ENCODE data around the gene PLCD3.

PLCD3 gene

GRCh38 chr17:45150911-45151809, 18.8 kb upstream of the PLCD3 start:
- no peak; the same call in 1 of the 2 replicates for TF ChIP-seq POLR2AphosphoS5 (IDR thresholded peaks at IDR 0.05; ENCODE audit: low read depth, low read length)
- TF ChIP-seq REST (IDR thresholded peaks at IDR 0.05; ENCODE audit: insufficient read depth in 1 of 2, low read depth in 2 of 2, low read length in 2 of 2) = no peak

DNA sequence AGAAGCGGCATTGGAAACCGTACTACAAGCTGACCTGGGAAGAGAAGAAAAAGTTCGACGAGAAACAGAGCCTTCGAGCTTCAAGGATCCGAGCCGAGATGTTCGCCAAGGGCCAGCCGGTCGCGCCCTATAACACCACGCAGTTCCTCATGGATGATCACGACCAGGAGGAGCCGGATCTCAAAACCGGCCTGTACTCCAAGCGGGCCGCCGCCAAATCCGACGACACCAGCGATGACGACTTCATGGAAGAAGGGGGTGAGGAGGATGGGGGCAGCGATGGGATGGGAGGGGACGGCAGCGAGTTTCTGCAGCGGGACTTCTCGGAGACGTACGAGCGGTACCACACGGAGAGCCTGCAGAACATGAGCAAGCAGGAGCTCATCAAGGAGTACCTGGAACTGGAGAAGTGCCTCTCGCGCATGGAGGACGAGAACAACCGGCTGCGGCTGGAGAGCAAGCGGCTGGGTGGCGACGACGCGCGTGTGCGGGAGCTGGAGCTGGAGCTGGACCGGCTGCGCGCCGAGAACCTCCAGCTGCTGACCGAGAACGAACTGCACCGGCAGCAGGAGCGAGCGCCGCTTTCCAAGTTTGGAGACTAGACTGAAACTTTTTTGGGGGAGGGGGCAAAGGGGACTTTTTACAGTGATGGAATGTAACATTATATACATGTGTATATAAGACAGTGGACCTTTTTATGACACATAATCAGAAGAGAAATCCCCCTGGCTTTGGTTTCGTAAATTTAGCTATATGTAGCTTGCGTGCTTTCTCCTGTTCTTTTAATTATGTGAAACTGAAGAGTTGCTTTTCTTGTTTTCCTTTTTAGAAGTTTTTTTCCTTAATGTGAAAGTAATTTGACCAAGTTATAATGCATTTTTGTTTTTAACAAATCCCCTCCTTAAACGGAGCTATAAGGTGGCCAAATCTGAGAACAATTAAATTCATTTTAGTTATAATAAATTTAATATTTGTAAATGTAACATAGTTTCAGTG, 17.7 kb upstream of the PLCD3 start:
- TF ChIP-seq POLR2AphosphoS5 (IDR thresholded peaks at IDR 0.05; ENCODE audit: low read depth, low read length) (peak; percentile 38), SIN3A (IDR thresholded peaks at IDR 0.05; ENCODE audit: borderline replicate concordance, insufficient read depth, low read length) (0 out of 2 replicates have a peak, but pooled peaks have one; percentile 55), TAF1 (IDR thresholded peaks at IDR 0.05; ENCODE audit: borderline replicate concordance, insufficient read depth, low read length) (no peak)

DNA sequence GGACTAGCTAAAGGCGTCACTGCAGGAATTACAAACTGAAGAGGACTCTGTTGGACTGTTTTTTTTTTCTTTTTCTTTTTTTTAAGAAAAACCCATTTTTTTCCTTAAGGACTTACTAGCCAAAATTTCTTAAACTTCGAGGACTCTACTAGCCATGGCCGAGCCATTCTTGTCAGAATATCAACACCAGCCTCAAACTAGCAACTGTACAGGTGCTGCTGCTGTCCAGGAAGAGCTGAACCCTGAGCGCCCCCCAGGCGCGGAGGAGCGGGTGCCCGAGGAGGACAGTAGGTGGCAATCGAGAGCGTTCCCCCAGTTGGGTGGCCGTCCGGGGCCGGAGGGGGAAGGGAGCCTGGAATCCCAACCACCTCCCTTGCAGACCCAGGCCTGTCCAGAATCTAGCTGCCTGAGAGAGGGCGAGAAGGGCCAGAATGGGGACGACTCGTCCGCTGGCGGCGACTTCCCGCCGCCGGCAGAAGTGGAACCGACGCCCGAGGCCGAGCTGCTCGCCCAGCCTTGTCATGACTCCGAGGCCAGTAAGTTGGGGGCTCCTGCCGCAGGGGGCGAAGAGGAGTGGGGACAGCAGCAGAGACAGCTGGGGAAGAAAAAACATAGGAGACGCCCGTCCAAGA, 16.8 kb upstream of the PLCD3 start:
- TF ChIP-seq SIN3A (IDR thresholded peaks at IDR 0.05; ENCODE audit: borderline replicate concordance, insufficient read depth, low read length) = peak; percentile 54; the same call in 1 of the 2 replicates
- TF ChIP-seq TAF1 (IDR thresholded peaks at IDR 0.05; ENCODE audit: borderline replicate concordance, insufficient read depth, low read length) = no peak
- TF ChIP-seq REST (IDR thresholded peaks at IDR 0.05; ENCODE audit: insufficient read depth in 1 of 2, low read depth in 2 of 2, low read length in 2 of 2) = peak; percentile 67 to 71; a peak in 2 of 4 replicates
- no peak for TF ChIP-seq FOXP2 (optimal IDR thresholded peaks at IDR 0.05; ENCODE audit: borderline replicate concordance, extremely low read depth, extremely low read length, insufficient read depth)
- TF ChIP-seq POLR2AphosphoS5 (IDR thresholded peaks at IDR 0.05; ENCODE audit: low read depth, low read length) = no peak

DNA sequence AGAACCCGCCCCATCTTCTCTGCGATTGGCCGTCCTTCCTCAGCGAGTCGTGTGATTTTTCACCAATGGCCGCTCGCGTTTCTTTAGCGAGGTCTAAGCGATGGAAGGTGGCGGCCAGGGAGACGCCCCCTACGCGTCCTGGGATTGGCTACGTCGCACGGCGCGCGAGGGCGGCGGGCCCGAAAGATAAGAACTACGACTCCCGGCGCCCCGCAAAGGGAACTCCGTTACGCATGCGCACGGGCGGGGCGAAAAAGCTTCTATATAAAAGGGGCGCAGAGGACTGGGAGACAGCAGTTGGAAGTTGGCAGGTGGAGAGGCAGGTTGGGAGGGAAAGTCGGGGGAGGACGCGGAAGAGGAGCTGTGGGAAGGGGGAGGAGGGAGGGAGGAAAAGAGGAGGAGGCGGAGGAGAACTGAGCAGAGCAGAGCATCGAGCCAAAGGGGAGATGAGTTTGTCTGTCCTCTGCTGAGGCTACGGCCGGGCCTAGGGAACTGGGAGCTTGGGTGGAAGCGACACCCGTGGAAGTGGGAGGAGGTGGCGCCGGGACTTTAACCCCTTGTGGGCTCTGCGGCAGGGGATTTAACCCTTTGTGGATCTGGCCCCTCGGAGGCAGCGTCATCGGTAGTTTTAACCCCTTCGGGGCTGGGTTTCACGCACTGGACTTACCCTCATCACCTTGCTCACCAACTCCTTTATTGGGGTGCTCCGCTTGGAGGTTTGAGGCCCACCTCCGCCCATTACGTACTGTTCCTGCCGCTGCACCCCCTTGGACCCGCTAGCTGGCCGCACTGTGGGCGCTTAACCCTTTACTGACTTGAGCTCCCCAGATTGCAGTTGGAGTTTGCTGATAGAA, 16.1 kb upstream of the PLCD3 start, which contains the start of gene HEXIM1:
Gene HEXIM1, plus strand, starts transcription at position 293 of the 854 bp plus-strand sequence. CDS start 716 bp downstream, outside the sequence.
- TF ChIP-seq SIN3A (IDR thresholded peaks at IDR 0.05; ENCODE audit: borderline replicate concordance, insufficient read depth, low read length) (peak; percentile 98), REST (IDR thresholded peaks at IDR 0.05; ENCODE audit: insufficient read depth in 1 of 2, low read depth in 2 of 2, low read length in 2 of 2) (peak; percentile 60 to 76; a peak in 3 of 4 replicates), TAF1 (IDR thresholded peaks at IDR 0.05; ENCODE audit: borderline replicate concordance, insufficient read depth, low read length) (peak; percentile 99), POLR2AphosphoS5 (IDR thresholded peaks at IDR 0.05; ENCODE audit: low read depth, low read length) (peak; percentile 100), FOXP2 (optimal IDR thresholded peaks at IDR 0.05; ENCODE audit: borderline replicate concordance, extremely low read depth, extremely low read length, insufficient read depth) (peak; percentile 93)

All from PFSK-1 (cell line).